Uterus (tissue), 2 donors: ENCODE measurements around the gene PEX6.

Experiments
- CTCF ChIP-seq, 4 experiments: fragments of 200-600 bp in 2 of 4; fragments of 450-650 bp in 2 of 4; sonication (generic) in 2 of 4; IDR thresholded peaks; one replicate each; pipeline ENCODE4 v1.5.1; 2016 to 2019; ENCODE audit warnings: antibody characterized with exemption in 4 of 4, mild to moderate bottlenecking in 2 of 4, moderate library complexity in 1 of 4
- POLR2A ChIP-seq, 2 donors: fragments of 450-650 bp; IDR thresholded peaks; one replicate each; pipeline ENCODE4 v1.6.1; 2016; ENCODE audit warnings: antibody characterized with exemption in 2 of 2, mild to moderate bottlenecking in 1 of 2, moderate library complexity in 1 of 2

GRCh38 chr6:42963855-42964605 lies 15.0 kb downstream of the PEX6 start:
- TF ChIP-seq CTCF (IDR thresholded peaks at IDR 0.05) (no peak), POLR2A (IDR thresholded peaks at IDR 0.05) (no peak)
